Astrocyte (in vitro differentiated cells and primary cell): ENCODE results near the gene TMEM217. TPM values are rescaled to one million over a fixed set of nuclear protein-coding genes. Genes with fewer than 3 reads are reported as not detected.

Experiments
- DNase-seq: peaks from one replicate; pipeline ENCODE4 v3.0.0-alpha.2; 2010; ENCODE audit warnings: low read depth
- FAIRE-seq: peaks from 2 replicates; lab custom pipeline; 2011; peaks lifted over from hg19 to GRCh38; lab: Jason Lieb, UNC
- H2AFZ ChIP-seq: 2 replicates; pipeline ENCODE4 v1.6.0; 2012; ENCODE audit warnings: low read depth, low read length, inconsistent platforms
- H3K27ac ChIP-seq: 2 replicates; pipeline ENCODE4 v1.5.1; 2011; ENCODE audit warnings: low read depth, low read length, inconsistent platforms
- H3K27me3 ChIP-seq: 2 replicates; pipeline ENCODE4 v1.6.0; 2011; ENCODE audit warnings: low read length, inconsistent platforms; ENCODE audit not compliant: insufficient read depth
- H3K36me3 ChIP-seq: 2 replicates; pipeline ENCODE4 v1.5.1; 2011; ENCODE audit warnings: low read length, inconsistent platforms; ENCODE audit not compliant: insufficient read depth
- H3K4me1 ChIP-seq: 2 replicates; pipeline ENCODE4 v1.5.1; 2011; ENCODE audit warnings: low read length, inconsistent platforms; ENCODE audit not compliant: insufficient read depth
- H3K4me2 ChIP-seq: 2 replicates; pipeline ENCODE4 v1.6.0; 2012; ENCODE audit warnings: low read length, inconsistent platforms
- H3K4me3 ChIP-seq: 2 replicates; pipeline ENCODE4 v1.5.1; 2011; ENCODE audit warnings: low read depth, mild to moderate bottlenecking, low read length, inconsistent platforms; ENCODE audit not compliant: insufficient read depth
- H3K79me2 ChIP-seq: 2 replicates; pipeline ENCODE4 v1.6.0; 2012; ENCODE audit warnings: mild to moderate bottlenecking, low read length, inconsistent platforms; ENCODE audit not compliant: insufficient read depth
- H3K9ac ChIP-seq: 2 replicates; pipeline ENCODE4 v1.6.0; 2012; ENCODE audit warnings: mild to moderate bottlenecking, low read length, inconsistent platforms
- H3K9me3 ChIP-seq: 2 replicates; pipeline ENCODE4 v1.5.1; 2012; ENCODE audit warnings: low read depth, mild to moderate bottlenecking, low read length, inconsistent platforms; ENCODE audit not compliant: insufficient read depth
- H4K20me1 ChIP-seq: 2 replicates; pipeline ENCODE4 v1.6.0; 2012; ENCODE audit warnings: low read length, inconsistent platforms; ENCODE audit not compliant: insufficient read depth
- H3K27ac Mint-ChIP-seq: one replicate; pipeline ENCODE4 v1.8.0; 2021; ENCODE audit warnings: mild to moderate bottlenecking, mixed read lengths; ENCODE audit not compliant: unreplicated experiment
- H3K27me3 Mint-ChIP-seq: one replicate; pipeline ENCODE4 v1.8.0; 2021; ENCODE audit warnings: low read depth, mixed read lengths; ENCODE audit not compliant: unreplicated experiment
- H3K36me3 Mint-ChIP-seq: one replicate; pipeline ENCODE4 v1.8.0; 2021; ENCODE audit warnings: low read depth, mixed read lengths; ENCODE audit not compliant: unreplicated experiment
- H3K4me1 Mint-ChIP-seq: one replicate; pipeline ENCODE4 v1.8.0; 2021; ENCODE audit warnings: low read depth, mixed read lengths; ENCODE audit not compliant: unreplicated experiment
- H3K4me3 Mint-ChIP-seq: one replicate; pipeline ENCODE4 v1.8.0; 2021; ENCODE audit warnings: mild to moderate bottlenecking, moderate library complexity, mixed read lengths; ENCODE audit not compliant: unreplicated experiment
- H3K9me3 Mint-ChIP-seq: one replicate; pipeline ENCODE4 v1.8.0; 2021; ENCODE audit warnings: mild to moderate bottlenecking, mixed read lengths; ENCODE audit not compliant: unreplicated experiment
- CTCF ChIP-seq: IDR thresholded peaks from 2 replicates; pipeline ENCODE4 v1.5.1; 2011; ENCODE audit warnings: low read depth, mild to moderate bottlenecking, inconsistent platforms, low read length, moderate library complexity; ENCODE audit not compliant: insufficient read depth
- EZH2 ChIP-seq: IDR thresholded peaks from 2 replicates; pipeline ENCODE4 v1.6.1; 2012; ENCODE audit warnings: mild to moderate bottlenecking, low read length, inconsistent platforms; ENCODE audit not compliant: insufficient read depth
- total RNA-seq: library from RNA; stranded (reverse); gene quantifications from 2 replicates; pipeline ENCODE4 v1.2.1, GENCODE V29; 2021

Gene TMEM217
- total RNA-seq, 1 donor from 2014 or later = 7.3 TPM

GRCh38 chr6:37273690-37274089 is 15.7 kb upstream of the TMEM217 start:
- Histone ChIP-seq H3K4me3 (no peak overlapping the region), H3K79me2 (peaks cover 45% of the 10 kb centered on the region), H3K9me3 (no peaks in the 10 kb centered on the region), H3K4me2 (no peak overlapping the region), H3K4me1 (no peaks in the 10 kb centered on the region), H3K27ac (no peak overlapping the region), H3K9ac (no peak overlapping the region), H2AFZ (no peak overlapping the region), H4K20me1 (peaks cover 49% of the 10 kb centered on the region), H3K36me3 (no peaks in the 10 kb centered on the region), H3K27me3 (no peaks in the 10 kb centered on the region)
- FAIRE-seq (no peak), DNase-seq (no peak)
- no peak overlapping the region for H3K4me3 Mint-ChIP-seq
- H3K9me3 Mint-ChIP-seq = no peaks in the 10 kb centered on the region
- H3K4me1 Mint-ChIP-seq = no peaks in the 10 kb centered on the region
- TF ChIP-seq CTCF (no peak), EZH2 (no peak)
- no peak overlapping the region for H3K27ac Mint-ChIP-seq
- peaks cover 9% of the 10 kb centered on the region for H3K36me3 Mint-ChIP-seq
- H3K27me3 Mint-ChIP-seq = no peaks in the 10 kb centered on the region

- Histone ChIP-seq H3K36me3 (no peaks in the 10 kb centered on the region), H3K9me3 (no peaks in the 10 kb centered on the region), H3K27ac (no peak overlapping the region), H2AFZ (no peak overlapping the region), H3K27me3 (no peaks in the 10 kb centered on the region), H3K4me1 (no peaks in the 10 kb centered on the region), H3K4me3 (no peak overlapping the region), H3K79me2 (peaks cover 42% of the 10 kb centered on the region), H4K20me1 (peaks cover 53% of the 10 kb centered on the region), H3K4me2 (no peak overlapping the region), H3K9ac (no peak overlapping the region)
- DNase-seq (no peak), FAIRE-seq (no peak)
- TF ChIP-seq CTCF = no peak
- no peak for TF ChIP-seq EZH2
- Mint-ChIP-seq H3K4me1 (no peaks in the 10 kb centered on the region), H3K4me3 (no peak overlapping the region), H3K9me3 (no peaks in the 10 kb centered on the region), H3K27ac (no peak overlapping the region), H3K36me3 (peaks cover 9% of the 10 kb centered on the region), H3K27me3 (no peaks in the 10 kb centered on the region)
Measured at GRCh38 chr6:37272834-37273566, 15.1 kb upstream of the TMEM217 start.

- H3K36me3 ChIP-seq = no peaks in the 10 kb centered on the region
- no peaks in the 10 kb centered on the region for H3K9me3 ChIP-seq
- H4K20me1 ChIP-seq = peaks cover 46% of the 10 kb centered on the region
- H3K4me2 ChIP-seq = no peak overlapping the region
- H3K4me3 Mint-ChIP-seq = no peak overlapping the region
- H3K9me3 Mint-ChIP-seq = no peaks in the 10 kb centered on the region
- H3K27me3 ChIP-seq = no peaks in the 10 kb centered on the region
- DNase-seq (no peak), FAIRE-seq (no peak)
- H3K4me3 ChIP-seq = no peak overlapping the region
- H3K4me1 Mint-ChIP-seq = peaks cover 3% of the 10 kb centered on the region
- H3K27ac ChIP-seq = no peak overlapping the region
- H3K79me2 ChIP-seq = peaks cover 42% of the 10 kb centered on the region
- TF ChIP-seq EZH2 (no peak), CTCF (no peak)
- no peak overlapping the region for H3K9ac ChIP-seq
- no peaks in the 10 kb centered on the region for H3K4me1 ChIP-seq
- H3K27me3 Mint-ChIP-seq = no peaks in the 10 kb centered on the region
- H3K27ac Mint-ChIP-seq = no peak overlapping the region
- peaks cover 7% of the 10 kb centered on the region for H3K36me3 Mint-ChIP-seq
- H2AFZ ChIP-seq = no peak overlapping the region
Measured at GRCh38 chr6:37269105-37269504, 11.2 kb upstream of the TMEM217 start.
